Transverse colon (tissue), 3 donors: ENCODE data around the gene ENOX1.

Experiments used
- CTCF ChIP-seq, 5 experiments: fragments of 200-600 bp in 3 of 5; fragments of 450-650 bp in 2 of 5; sonication (generic) in 3 of 5; IDR thresholded peaks; 1 replicate in 2 of 5; 2 replicates in 3 of 5; pipeline ENCODE4 v1.5.1; 2016 to 2017; ENCODE audit warnings: antibody characterized with exemption in 5 of 5, inconsistent platforms in 3 of 5, mild to moderate bottlenecking in 2 of 5, moderate library complexity in 1 of 5
- POLR2A ChIP-seq: fragments of 450-650 bp; IDR thresholded peaks from one replicate; pipeline ENCODE4 v1.6.1; 2016; ENCODE audit warnings: antibody characterized with exemption, mild to moderate bottlenecking, moderate library complexity

- TF ChIP-seq CTCF (IDR thresholded peaks at IDR 0.05) (no peak), POLR2A (no peak)
Measured at GRCh38 chr13:43725460-43725859, 61.3 kb downstream of the ENOX1 start.
